ENCODE measurements around the gene ITGA11. TPM values are rescaled to one million over a fixed set of nuclear protein-coding genes. Genes with fewer than 3 reads are reported as not detected.
A peak's percentile ranks its signal among the peaks of the same experiment; 100 is the strongest.

Gene ITGA11
- total RNA-seq, 1 experiment from 2014 or later: 54.7 TPM

- DNase-seq (ENCODE audit: low read depth): no peak
Observed at GRCh38 chr15:68311859-68312557, 120.0 kb downstream of the ITGA11 start.

DNA sequence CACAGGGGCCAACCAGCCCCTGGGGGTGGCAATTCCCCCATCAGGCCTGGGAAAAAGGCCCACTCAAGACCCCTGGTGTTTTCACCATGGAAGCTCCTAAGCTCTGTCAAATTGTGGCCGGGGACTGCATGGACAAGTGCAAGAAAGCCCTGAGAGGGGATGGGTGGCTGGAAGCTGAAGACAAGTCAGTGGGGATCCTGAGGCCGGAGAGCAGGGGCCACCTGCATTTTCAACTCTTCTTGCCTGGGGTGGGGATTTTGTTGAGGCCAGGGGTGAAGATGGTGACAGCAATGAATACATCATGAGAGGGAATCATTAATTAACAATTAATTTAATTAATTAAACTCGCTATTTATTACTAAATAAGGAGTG, 120.5 kb downstream of the ITGA11 start:
- DNase-seq (ENCODE audit: low read depth): no peak

DNA sequence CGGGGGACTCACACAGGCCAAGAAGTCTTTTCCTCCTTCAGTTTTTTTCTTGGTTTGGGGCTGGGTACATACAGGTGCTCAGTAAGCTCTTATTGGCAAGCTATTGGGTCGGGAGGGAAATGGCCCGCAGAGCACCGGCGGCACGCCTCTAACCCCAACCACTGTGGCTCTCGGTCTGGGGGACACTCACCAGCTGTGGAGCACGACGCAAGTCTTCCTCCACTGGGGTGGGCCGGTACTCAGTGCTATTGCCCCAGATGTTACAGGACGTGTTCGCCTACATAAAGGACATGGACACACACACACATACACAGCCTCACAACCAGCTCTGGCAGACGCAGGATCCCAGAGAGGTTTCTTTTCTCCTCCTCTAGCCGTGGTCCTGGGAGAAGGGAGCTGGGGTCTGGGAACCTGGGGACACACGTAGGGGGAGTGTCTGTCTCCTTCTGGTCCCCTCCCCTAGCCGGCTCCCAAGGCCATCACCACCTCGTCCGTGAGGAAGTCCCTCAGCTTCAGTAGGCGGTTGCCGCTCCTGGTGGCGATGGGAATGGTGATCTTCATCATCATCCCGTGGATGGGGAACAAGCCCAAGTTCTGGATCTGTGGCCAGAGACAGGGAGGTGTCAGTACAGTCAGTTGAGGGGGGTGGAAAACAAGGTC, 121.0 kb downstream of the ITGA11 start:
- no peak for DNase-seq (ENCODE audit: low read depth)

- DNase-seq (ENCODE audit: low read depth): no peak
Observed at GRCh38 chr15:68310178-68310803, 121.7 kb downstream of the ITGA11 start.

DNA sequence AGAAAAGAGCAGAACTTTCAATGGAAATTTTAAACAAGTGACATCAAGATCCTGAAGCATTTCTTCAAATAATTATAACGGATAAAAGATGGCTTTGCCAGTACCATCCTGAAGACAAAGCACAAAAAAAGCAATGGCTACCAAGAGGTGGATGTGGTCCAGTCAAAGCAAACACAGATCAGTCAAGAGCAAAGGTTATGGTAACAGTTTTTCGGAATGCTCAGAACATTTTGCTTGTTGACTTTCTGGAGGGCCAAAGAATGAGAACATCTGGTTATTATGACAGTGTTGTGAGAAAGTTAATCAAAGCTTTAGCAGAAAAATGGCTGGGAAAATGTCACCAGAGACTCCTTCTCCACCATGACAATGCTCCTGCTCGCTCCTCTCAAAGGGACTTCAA, 122.9 kb downstream of the ITGA11 start:
- DNase-seq (ENCODE audit: low read depth): no peak

DNA sequence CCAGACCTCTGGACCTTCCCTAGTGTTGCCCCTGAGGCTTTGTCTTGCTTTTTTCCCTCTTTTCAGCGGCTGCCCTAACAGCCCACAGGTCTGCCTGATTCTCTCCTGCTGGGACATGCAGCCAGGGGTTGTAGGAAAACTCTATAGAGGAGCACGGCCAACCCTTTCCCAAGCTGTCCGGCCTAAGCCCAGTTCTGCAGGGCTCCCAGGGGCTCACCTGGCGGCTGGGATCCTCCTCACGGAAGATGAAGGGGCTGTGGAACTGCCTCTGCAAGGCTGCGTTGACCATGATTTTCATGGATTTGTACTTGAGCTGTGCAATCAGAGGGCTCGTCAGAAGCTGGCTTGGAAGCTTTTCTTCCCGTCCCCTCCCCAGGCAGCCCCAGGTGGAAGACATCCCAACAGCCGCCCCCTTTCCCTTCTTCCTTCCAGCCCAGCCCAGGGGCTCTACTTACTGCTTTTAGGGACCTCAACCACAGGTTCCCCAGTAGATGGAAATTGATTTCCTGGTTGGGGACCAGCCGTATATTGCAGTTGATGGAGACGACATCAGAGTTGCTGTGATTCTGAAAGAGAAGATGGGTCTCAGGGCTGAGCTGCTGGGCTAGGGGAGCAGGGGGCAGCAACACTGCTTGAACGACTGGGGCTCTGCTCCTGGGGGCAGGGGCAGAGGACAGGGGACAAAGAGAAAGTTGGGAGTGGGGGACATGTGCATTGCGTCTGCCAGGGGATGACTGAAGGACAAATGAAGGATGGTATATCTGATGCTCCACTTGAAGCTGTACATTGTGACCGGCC, 124.6 kb downstream of the ITGA11 start:
- no peak for DNase-seq (ENCODE audit: low read depth)

- no peak for DNase-seq (ENCODE audit: low read depth)
Observed at GRCh38 chr15:68305420-68305871, 126.5 kb downstream of the ITGA11 start.

GRCh38 chr15:68304589-68305337, 127.2 kb downstream of the ITGA11 start:
- no peak for DNase-seq (ENCODE audit: low read depth)

GRCh38 chr15:68303560-68304436, 128.2 kb downstream of the ITGA11 start:
- peak; percentile 50 for DNase-seq (ENCODE audit: low read depth)

GRCh38 chr15:68303134-68303533, 128.8 kb downstream of the ITGA11 start:
- DNase-seq (ENCODE audit: low read depth): no peak

GRCh38 chr15:68302729-68303128, 129.2 kb downstream of the ITGA11 start:
- DNase-seq (ENCODE audit: low read depth): no peak

GRCh38 chr15:68301301-68301700, 130.7 kb downstream of the ITGA11 start:
- DNase-seq (ENCODE audit: low read depth): no peak

GRCh38 chr15:68300115-68300940, 131.6 kb downstream of the ITGA11 start:
- no peak for DNase-seq (ENCODE audit: low read depth)

- peak; percentile 33 for DNase-seq (ENCODE audit: low read depth)
Observed at GRCh38 chr15:68299436-68299835, 132.5 kb downstream of the ITGA11 start.

GRCh38 chr15:68298882-68299381, 133.0 kb downstream of the ITGA11 start:
- DNase-seq (ENCODE audit: low read depth): peak; percentile 36

GRCh38 chr15:68298336-68298735, 133.6 kb downstream of the ITGA11 start:
- DNase-seq (ENCODE audit: low read depth): no peak

DNA sequence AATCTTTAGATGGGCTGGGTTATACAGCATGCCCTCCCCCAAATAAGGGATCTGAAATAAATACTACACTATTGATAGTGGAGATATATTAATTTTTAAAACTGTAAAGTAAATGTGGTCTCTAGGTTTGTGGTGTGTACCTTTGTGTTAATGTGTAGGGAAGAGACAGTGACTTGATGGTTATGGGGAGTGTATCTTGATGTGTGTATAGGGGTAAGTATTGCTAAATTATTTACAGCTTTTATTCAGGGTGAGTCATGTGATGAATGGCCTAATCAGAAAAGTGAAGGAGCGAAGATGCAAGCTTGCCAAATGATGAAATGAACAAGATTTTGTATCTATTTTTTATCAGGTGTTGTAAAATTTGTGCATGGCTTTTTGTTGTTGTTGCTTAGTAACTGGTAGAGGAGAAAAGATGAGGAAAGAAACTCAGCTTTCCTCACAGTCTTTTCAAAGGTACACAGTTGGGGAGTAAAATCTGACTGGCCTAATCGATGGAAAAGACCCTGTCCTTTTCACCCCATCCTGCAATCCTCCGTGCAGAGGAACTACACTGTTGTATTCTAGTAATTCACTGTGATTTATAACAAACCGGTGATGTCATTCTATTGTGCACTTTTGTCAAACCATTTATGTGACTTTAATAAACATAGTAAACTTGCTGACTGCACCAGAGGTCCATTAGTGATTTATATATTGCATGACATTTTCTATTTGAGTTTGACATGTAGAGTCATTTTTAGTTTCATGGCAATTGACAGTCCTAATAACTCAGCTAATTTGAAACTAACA, 136.8 kb downstream of the ITGA11 start:
- DNase-seq (ENCODE audit: low read depth): no peak

DNA sequence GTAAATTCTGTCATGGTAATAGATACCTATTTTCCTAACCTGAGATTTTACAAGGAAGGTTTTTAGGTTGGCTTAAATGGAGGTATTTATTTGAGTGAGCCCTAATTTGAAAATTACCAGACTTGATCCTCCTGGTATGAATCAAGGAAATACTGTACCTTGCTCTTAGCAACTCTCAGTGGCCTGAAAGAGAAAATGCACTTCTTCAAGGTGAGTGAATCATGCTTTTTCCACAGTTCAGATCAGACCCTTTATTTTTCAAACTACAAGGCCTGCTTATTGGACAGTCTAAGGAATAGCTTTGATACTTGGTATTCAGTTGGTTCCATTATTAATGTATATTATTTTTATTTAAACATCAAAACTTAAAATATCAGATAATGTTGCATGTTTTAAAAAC, 139.0 kb downstream of the ITGA11 start:
- DNase-seq (ENCODE audit: low read depth): no peak
